ENCODE results near the gene SETD9. TPM values are rescaled to one million over a fixed set of nuclear protein-coding genes. Genes with fewer than 3 reads are reported as not detected.

Gene SETD9
- total and polyA plus RNA-seq, 9 of the 15 experiments (the other 6 are each of a cell fraction or from before 2014, with no cell fraction given) = 10.8 to 32.6 (median 19.8) TPM

GRCh38 chr5:56909294-56910209 is at the start of gene SETD9 (continued):
- no peak for TF ChIP-seq ARID3A (IDR thresholded peaks at IDR 0.05; ENCODE audit: borderline replicate concordance, low read depth, low read length)
- peak; percentile 82 for TF ChIP-seq TBP (optimal IDR thresholded peaks at IDR 0.05; ENCODE audit: low read depth, low read length)
- peak; percentile 55 to 66; a peak in 3 of 4 replicates for TF ChIP-seq NRF1 (conservative IDR thresholded peaks at IDR 0.05 in 1 of 2, IDR thresholded peaks at IDR 0.05 in 1 of 2)
- TF ChIP-seq MBD2 (IDR thresholded peaks at IDR 0.05; ENCODE audit: borderline replicate concordance, low read depth) = peak; percentile 76; the same call in 1 of the 2 replicates
- no peak for TF ChIP-seq MBD1 (CRISPR knock-in tag; IDR thresholded peaks at IDR 0.05)
- no peak for TF ChIP-seq EHMT2 (IDR thresholded peaks at IDR 0.05)
- TF ChIP-seq ARID4B (CRISPR knock-in tag; IDR thresholded peaks at IDR 0.05) = peak; percentile 82
- peak; percentile 96 for TF ChIP-seq KDM5B (IDR thresholded peaks at IDR 0.05; ENCODE audit: insufficient replicate concordance, low read depth, low read length)
- no peak for TF ChIP-seq BCL6 (CRISPR knock-in tag; IDR thresholded peaks at IDR 0.05)
- TF ChIP-seq BRCA1 (IDR thresholded peaks at IDR 0.05) = no peak
- TF ChIP-seq BRCA1 (CRISPR knock-in tag; IDR thresholded peaks at IDR 0.05) = no peak
- TF ChIP-seq TGIF2 (CRISPR knock-in tag; IDR thresholded peaks at IDR 0.05) = no peak
- peak in 1 of 2 experiments; percentile 62; a peak in 1 of 4 replicates for TF ChIP-seq HDAC1 (IDR thresholded peaks at IDR 0.05)
- peak; percentile 54 for TF ChIP-seq EGR1 (conservative IDR thresholded peaks at IDR 0.05)
- TF ChIP-seq MYC (IDR thresholded peaks at IDR 0.05; ENCODE audit: low read depth, low read length) = peak; percentile 89
- TF ChIP-seq MYC (CRISPR knock-in tag; IDR thresholded peaks at IDR 0.05; ENCODE audit: borderline replicate concordance, low read depth) = no peak
- TF ChIP-seq NONO (IDR thresholded peaks at IDR 0.05; ENCODE audit: low read depth in 2 of 2, low read length in 1 of 2) = peak in 1 of 2 experiments; percentile 89; a peak in 2 of 4 replicates
- TF ChIP-seq CHCHD3 (CRISPR knock-in tag; IDR thresholded peaks at IDR 0.05) = no peak
- TF ChIP-seq FOXK2 (conservative IDR thresholded peaks at IDR 0.05 in 1 of 2, IDR thresholded peaks at IDR 0.05 in 1 of 2; ENCODE audit: low read depth in 2 of 2) = peak; percentile 2 to 74; a peak in 2 of 4 replicates
- TF ChIP-seq ZNF212 (CRISPR knock-in tag; IDR thresholded peaks at IDR 0.05) = no peak
- peak; percentile 73 for TF ChIP-seq FUS (optimal IDR thresholded peaks at IDR 0.05; ENCODE audit: low read depth, low read length)

All from K562 (cell line).